BLaER1 (cell line): ENCODE data around the gene SUZ12.
"Not testable (repeated sequence)": the region's sequence is repeated elsewhere in the genome, so short reads cannot be mapped to it uniquely, and the experiment has no call there.

Source experiments
- H3K27ac ChIP-seq: shearing (Covaris generic); formaldehyde crosslinking; 2 replicates; pipeline ENCODE4 v1.8.1; 2022
- H3K27me3 ChIP-seq: shearing (Covaris generic); formaldehyde crosslinking; 2 replicates; pipeline ENCODE4 v1.8.1; 2022
- H3K36me3 ChIP-seq: shearing (Covaris generic); formaldehyde crosslinking; 2 replicates; pipeline ENCODE4 v1.8.1; 2022
- H3K4me1 ChIP-seq: shearing (Covaris generic); formaldehyde crosslinking; 2 replicates; pipeline ENCODE4 v1.8.1; 2022
- H3K4me2 ChIP-seq: shearing (Covaris generic); formaldehyde crosslinking; 2 replicates; pipeline ENCODE4 v1.8.1; 2022
- H3K4me3 ChIP-seq: shearing (Covaris generic); formaldehyde crosslinking; 2 replicates; pipeline ENCODE4 v1.8.1; 2022
- H3K9ac ChIP-seq: shearing (Covaris generic); formaldehyde crosslinking; 2 replicates; pipeline ENCODE4 v1.8.1; 2022
- H3K9me3 ChIP-seq: shearing (Covaris generic); formaldehyde crosslinking; 2 replicates; pipeline ENCODE4 v1.8.1; 2022
- H4K20me1 ChIP-seq: shearing (Covaris generic); formaldehyde crosslinking; 2 replicates; pipeline ENCODE4 v1.8.1; 2022
- Cebpa-rat ChIP-seq: shearing (Covaris generic); IDR thresholded peaks from 2 replicates; pipeline ENCODE4 v1.8.1; 2022

The SUZ12 gene

DNA sequence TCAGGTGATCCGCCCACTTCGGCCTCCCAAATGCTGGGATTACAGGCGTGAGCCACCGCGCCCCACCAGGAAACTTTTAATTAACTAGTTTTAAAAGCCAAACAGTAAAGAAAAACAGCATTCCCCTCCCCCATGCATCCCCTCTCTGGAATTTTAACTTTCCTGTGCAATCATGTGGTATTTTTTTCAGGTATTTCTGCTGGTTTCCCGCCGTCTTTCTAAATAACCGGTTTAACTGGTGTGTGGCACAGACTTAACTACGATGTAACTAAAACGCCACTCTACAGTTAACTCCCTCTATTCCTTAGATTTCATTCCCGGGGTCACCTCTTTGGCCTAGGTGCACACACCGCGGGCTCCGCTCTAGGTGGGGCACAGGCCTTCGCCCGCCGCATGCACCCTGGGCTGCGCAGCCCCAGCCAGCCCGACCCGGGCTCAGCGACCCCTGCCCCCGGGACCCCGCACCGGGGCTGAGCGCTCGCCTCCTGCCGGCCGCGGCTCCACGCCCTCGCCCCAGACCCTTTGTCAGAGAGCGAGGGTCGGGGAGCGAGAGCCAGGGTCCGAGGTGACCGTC lies 20.2 kb upstream of the SUZ12 start:
- no peaks in the 10 kb centered on the region for H3K27me3 ChIP-seq
- no peak overlapping the region for H3K4me3 ChIP-seq
- H4K20me1 ChIP-seq: no peaks in the 10 kb centered on the region
- H3K4me1 ChIP-seq: peaks cover 30% of the 10 kb centered on the region
- H3K9ac ChIP-seq: no peak overlapping the region
- H3K9me3 ChIP-seq: peaks cover 18% of the 10 kb centered on the region
- no peaks in the 10 kb centered on the region for H3K36me3 ChIP-seq
- H3K27ac ChIP-seq: no peak overlapping the region
- TF ChIP-seq Cebpa-rat: no peak
- no peak overlapping the region for H3K4me2 ChIP-seq

GRCh38 chr17:31917065-31917529 lies 19.7 kb upstream of the SUZ12 start:
- peaks cover 18% of the 10 kb centered on the region for H3K9me3 ChIP-seq
- H3K27me3 ChIP-seq: no peaks in the 10 kb centered on the region
- TF ChIP-seq Cebpa-rat: no peak
- no peaks in the 10 kb centered on the region for H3K36me3 ChIP-seq
- no peaks in the 10 kb centered on the region for H4K20me1 ChIP-seq
- no peak overlapping the region for H3K4me3 ChIP-seq
- peaks cover 25% of the 10 kb centered on the region for H3K4me1 ChIP-seq
- H3K9ac ChIP-seq: no peak overlapping the region
- H3K4me2 ChIP-seq: no peak overlapping the region
- no peak overlapping the region for H3K27ac ChIP-seq

DNA sequence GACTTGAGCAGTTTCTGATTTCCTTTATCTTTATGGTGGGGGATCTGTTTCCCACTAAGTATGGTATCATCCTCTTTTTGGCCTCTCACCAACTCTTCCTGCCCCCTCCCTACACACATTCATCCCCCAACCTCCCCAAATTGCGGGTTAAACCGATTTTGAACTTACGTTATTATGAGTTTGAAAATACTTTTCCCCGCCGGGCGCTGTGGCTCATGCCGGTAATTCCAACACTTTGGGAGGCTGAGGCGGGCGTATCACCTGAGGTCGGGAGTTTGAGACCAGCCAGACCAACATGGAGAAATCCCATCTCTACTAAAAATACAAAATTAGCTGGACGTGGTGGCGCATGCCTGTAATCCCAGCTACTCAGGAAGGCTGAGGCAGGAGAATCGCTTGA lies 19.1 kb upstream of the SUZ12 start:
- Histone ChIP-seq H3K9me3 (peaks cover 18% of the 10 kb centered on the region), H3K4me1 (peaks cover 19% of the 10 kb centered on the region)
- not testable (repeated sequence) for H3K4me3 ChIP-seq, H3K4me2 ChIP-seq, H4K20me1 ChIP-seq, H3K27ac ChIP-seq, H3K9ac ChIP-seq, H3K27me3 ChIP-seq, H3K36me3 ChIP-seq

GRCh38 chr17:31918701-31919128 lies 18.1 kb upstream of the SUZ12 start:
- no peak overlapping the region for H3K9ac ChIP-seq
- TF ChIP-seq Cebpa-rat: no peak
- peaks cover 18% of the 10 kb centered on the region for H3K9me3 ChIP-seq
- H3K4me2 ChIP-seq: no peak overlapping the region
- no peak overlapping the region for H3K4me3 ChIP-seq
- H4K20me1 ChIP-seq: no peaks in the 10 kb centered on the region
- H3K27me3 ChIP-seq: no peaks in the 10 kb centered on the region
- peaks cover 9% of the 10 kb centered on the region for H3K4me1 ChIP-seq
- no peaks in the 10 kb centered on the region for H3K36me3 ChIP-seq
- H3K27ac ChIP-seq: no peak overlapping the region

GRCh38 chr17:31919802-31920525 lies 16.8 kb upstream of the SUZ12 start:
- H3K4me3 ChIP-seq: no peak overlapping the region
- no peak overlapping the region for H3K9ac ChIP-seq
- H3K27me3 ChIP-seq: no peaks in the 10 kb centered on the region
- peaks cover under 1% of the 10 kb centered on the region; the same call in 1 of the 2 replicates for H3K4me1 ChIP-seq
- H3K9me3 ChIP-seq: peaks cover 18% of the 10 kb centered on the region
- TF ChIP-seq Cebpa-rat: no peak
- H3K27ac ChIP-seq: no peak overlapping the region
- H4K20me1 ChIP-seq: no peaks in the 10 kb centered on the region
- no peak overlapping the region for H3K4me2 ChIP-seq
- H3K36me3 ChIP-seq: no peaks in the 10 kb centered on the region

GRCh38 chr17:31926100-31926729 lies 10.6 kb upstream of the SUZ12 start:
- Histone ChIP-seq H3K4me3 (no peak overlapping the region), H3K27me3 (no peaks in the 10 kb centered on the region), H3K9ac (no peak overlapping the region), H3K4me2 (peak overlapping the region; percentile 19; the same call in 1 of the 2 replicates), H4K20me1 (no peaks in the 10 kb centered on the region), H3K9me3 (no peaks in the 10 kb centered on the region), H3K4me1 (peaks cover 16% of the 10 kb centered on the region), H3K36me3 (no peaks in the 10 kb centered on the region), H3K27ac (no peak overlapping the region)
- TF ChIP-seq Cebpa-rat: no peak

- Histone ChIP-seq H3K4me2 (no peak overlapping the region), H3K4me1 (peaks cover 6% of the 10 kb centered on the region), H3K27me3 (no peaks in the 10 kb centered on the region), H3K36me3 (no peaks in the 10 kb centered on the region), H3K4me3 (no peak overlapping the region), H3K27ac (no peak overlapping the region), H3K9ac (no peak overlapping the region), H4K20me1 (no peaks in the 10 kb centered on the region), H3K9me3 (no peaks in the 10 kb centered on the region)
- TF ChIP-seq Cebpa-rat: no peak
Observed at GRCh38 chr17:31931756-31932155, 5.1 kb upstream of the SUZ12 start.

DNA sequence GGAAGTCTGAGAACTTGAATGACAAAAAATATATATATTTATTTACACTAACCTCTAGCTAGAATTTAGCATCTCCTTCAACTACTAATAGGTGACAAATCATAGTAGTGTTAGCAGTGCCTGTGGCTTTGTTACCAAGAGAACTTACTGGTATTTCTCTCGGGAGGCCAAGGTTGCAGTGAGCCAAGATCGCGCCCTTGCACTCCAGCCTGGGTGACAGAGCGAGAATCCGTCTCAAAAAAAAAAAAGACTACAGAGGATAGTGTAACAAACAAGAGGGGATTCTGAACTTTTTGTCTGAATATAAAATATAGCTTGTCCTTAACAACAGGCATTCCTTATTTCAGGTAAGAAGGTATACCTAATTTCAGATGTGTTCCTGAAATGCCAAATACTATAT lies 1.3 kb upstream of the SUZ12 start:
- Histone ChIP-seq H3K4me1 (peaks cover 21% of the 10 kb centered on the region), H3K27ac (no peak overlapping the region), H3K36me3 (peaks cover 4% of the 10 kb centered on the region; the same call in 1 of the 2 replicates), H3K4me3 (no peak overlapping the region), H4K20me1 (peaks cover 24% of the 10 kb centered on the region), H3K4me2 (no peak overlapping the region), H3K27me3 (no peaks in the 10 kb centered on the region), H3K9me3 (no peaks in the 10 kb centered on the region), H3K9ac (no peak overlapping the region)
- TF ChIP-seq Cebpa-rat: no peak

GRCh38 chr17:31937926-31938641 lies 1.3 kb downstream of the SUZ12 start:
- Histone ChIP-seq H3K4me3 (peak overlapping the region; percentile 66), H3K4me2 (peak overlapping the region; percentile 73), H3K4me1 (peaks cover 21% of the 10 kb centered on the region), H3K36me3 (peaks cover 24% of the 10 kb centered on the region), H3K9ac (peak overlapping the region; percentile 78), H4K20me1 (peaks cover 49% of the 10 kb centered on the region)
- H3K27ac ChIP-seq, H3K9me3 ChIP-seq, H3K27me3 ChIP-seq: not testable (repeated sequence)

DNA sequence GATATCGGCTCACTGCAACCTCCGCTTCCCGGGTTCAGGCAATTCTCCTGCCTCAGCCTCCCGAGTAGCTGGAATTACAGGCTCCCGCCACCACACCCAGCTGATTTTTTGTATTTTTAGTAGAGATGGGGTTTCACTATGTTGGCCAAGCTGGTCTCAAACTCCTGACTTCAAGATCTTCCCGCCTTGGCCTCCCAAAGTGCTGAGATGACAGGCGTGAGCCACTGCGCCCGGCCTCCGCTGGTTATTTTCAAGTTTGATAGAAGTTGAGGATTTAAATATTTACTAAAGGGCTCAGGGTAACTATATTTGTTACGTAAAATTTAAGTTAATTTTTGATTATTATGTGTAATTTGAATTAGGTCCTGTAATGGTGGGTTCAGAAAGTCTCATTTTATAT lies 5.1 kb downstream of the SUZ12 start:
- H3K4me2 ChIP-seq, H3K9me3 ChIP-seq, H3K27ac ChIP-seq, H3K4me3 ChIP-seq, H3K27me3 ChIP-seq, H3K9ac ChIP-seq: not testable (repeated sequence)
- peaks cover 79% of the 10 kb centered on the region for H4K20me1 ChIP-seq
- peaks cover 55% of the 10 kb centered on the region for H3K36me3 ChIP-seq
- peaks cover 15% of the 10 kb centered on the region; the same call in 1 of the 2 replicates for H3K4me1 ChIP-seq

DNA sequence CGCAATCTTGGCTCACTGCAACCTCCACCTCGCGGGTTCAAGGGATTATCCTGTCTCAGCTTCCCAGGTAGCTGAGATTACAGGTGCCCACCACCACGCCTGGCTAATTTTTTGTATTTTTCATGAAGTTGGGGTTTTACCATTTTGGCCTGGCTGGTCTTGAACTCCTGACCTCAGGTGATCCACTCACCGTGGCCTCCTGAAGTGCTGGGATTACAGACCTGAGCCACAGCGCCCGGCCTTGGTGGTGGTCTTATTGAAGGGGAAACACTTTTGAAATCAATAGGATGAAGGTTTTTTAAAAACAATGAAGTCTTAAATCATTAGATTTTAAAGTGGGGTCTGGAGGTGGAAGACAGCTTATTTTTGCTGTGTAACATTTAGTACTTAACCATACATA lies 5.6 kb downstream of the SUZ12 start:
- not testable (repeated sequence) for H3K9me3 ChIP-seq, H3K4me2 ChIP-seq
- peaks cover 59% of the 10 kb centered on the region for H3K36me3 ChIP-seq

DNA sequence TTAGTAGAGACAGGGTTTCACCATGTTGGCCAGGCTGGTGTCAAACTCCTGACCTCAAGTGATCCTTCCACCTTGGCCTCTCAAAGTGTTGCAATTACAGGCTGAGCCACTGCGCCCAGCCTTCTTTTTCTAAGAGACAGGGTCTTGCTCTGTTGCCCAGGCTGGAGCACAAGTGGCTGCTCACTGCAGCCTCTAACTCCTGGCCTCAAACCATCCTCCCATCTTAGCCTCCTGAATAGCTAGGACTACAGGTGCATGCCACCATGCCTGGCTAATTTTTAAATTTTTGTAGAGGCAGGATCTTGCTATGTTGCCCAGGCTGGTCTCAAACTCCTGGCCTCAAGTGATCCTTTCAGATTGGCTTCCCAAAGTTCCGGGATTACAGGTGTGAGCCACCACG lies 15.1 kb downstream of the SUZ12 start:
- H3K27me3 ChIP-seq, H3K4me3 ChIP-seq, H3K4me1 ChIP-seq, H3K4me2 ChIP-seq, H3K9ac ChIP-seq, H3K9me3 ChIP-seq, H3K27ac ChIP-seq: not testable (repeated sequence)
- H3K36me3 ChIP-seq: peaks cover 92% of the 10 kb centered on the region
- H4K20me1 ChIP-seq: 0 out of 2 replicates have a peak, but pooled peaks cover 14% of the 10 kb centered on the region

More for the DNA sequence above, 5.6 kb downstream of the SUZ12 start:
- not testable (repeated sequence) for H3K27ac ChIP-seq, H3K9ac ChIP-seq, H3K4me3 ChIP-seq, H3K27me3 ChIP-seq
- H3K4me1 ChIP-seq: peaks cover 15% of the 10 kb centered on the region; the same call in 1 of the 2 replicates
- peaks cover 79% of the 10 kb centered on the region for H4K20me1 ChIP-seq

DNA sequence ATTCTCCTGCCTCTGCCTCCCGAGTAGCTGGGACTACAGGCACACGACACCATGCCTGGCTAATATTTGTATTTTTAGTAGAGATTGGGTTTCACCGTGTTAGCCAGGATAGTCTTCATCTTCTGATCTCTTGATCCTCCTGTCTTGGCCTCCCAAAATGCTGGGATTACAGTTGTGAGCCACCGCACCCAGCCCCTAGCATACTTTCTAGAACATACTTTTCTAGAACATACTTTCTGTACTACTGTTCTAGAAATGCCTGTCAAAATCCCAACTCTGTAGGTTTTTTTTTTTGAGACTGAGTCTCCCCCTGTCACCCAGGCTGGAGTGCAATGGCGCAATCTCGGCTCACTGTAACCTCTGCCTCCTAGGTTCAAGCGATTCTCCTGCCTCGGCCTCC lies 27.3 kb downstream of the SUZ12 start:
- H3K9me3 ChIP-seq, H3K4me1 ChIP-seq, H3K9ac ChIP-seq, H3K4me2 ChIP-seq, H3K4me3 ChIP-seq, H3K27me3 ChIP-seq, H3K27ac ChIP-seq: not testable (repeated sequence)
- peaks cover 37% of the 10 kb centered on the region; the same call in 1 of the 2 replicates for H4K20me1 ChIP-seq
- peaks cover 86% of the 10 kb centered on the region for H3K36me3 ChIP-seq
